Adrenal gland (tissue), 12 donors: ENCODE results near the gene RABL6. TPM values are rescaled to one million over a fixed set of nuclear protein-coding genes. Genes with fewer than 3 reads are reported as not detected.

Experiments
- DNase-seq, 7 donors: peaks; one replicate each; pipeline ENCODE4 v3.0.0-alpha.2; 2019 to 2020
- H3K27ac ChIP-seq, 5 donors: fragments of 200-600 bp; sonication (generic) in 4 of 5; 1 replicate in 3 of 5; 2 replicates in 2 of 5; pipeline versions ENCODE4 v1.5.1 to v1.8.0; 2016 to 2020; ENCODE audit warnings: mild to moderate bottlenecking in 1 of 5
- H3K27me3 ChIP-seq: fragments of 200-600 bp; 2 replicates; pipeline ENCODE4 v1.8.0; 2021
- H3K36me3 ChIP-seq, 2 donors: fragments of 200-600 bp; replicated peaks in 1 of 2; 1 replicate in 1 of 2; 2 replicates in 1 of 2; pipeline versions ENCODE4 v1.5.1 to v1.8.0; 2018 to 2022
- H3K4me1 ChIP-seq, 2 donors: fragments of 200-600 bp; replicated peaks in 1 of 2; 1 replicate in 1 of 2; 2 replicates in 1 of 2; pipeline versions ENCODE4 v1.5.1 to v1.8.0; 2018 to 2021
- H3K4me3 ChIP-seq, 4 donors: fragments of 200-600 bp; sonication (generic) in 3 of 4; one replicate each; pipeline ENCODE4 v1.5.1; 2016 to 2018
- H3K9me3 ChIP-seq, 3 donors: fragments of 200-600 bp; sonication (generic) in 1 of 3; replicated peaks in 1 of 3; 1 replicate in 2 of 3; 2 replicates in 1 of 3; pipeline versions ENCODE4 v1.5.1 to v1.8.0; 2016 to 2021
- POLR2A ChIP-seq, 2 donors: fragments of 450-650 bp; IDR thresholded peaks; one replicate each; pipeline ENCODE4 v1.6.1; 2017; ENCODE audit warnings: antibody characterized with exemption in 2 of 2, mild to moderate bottlenecking in 2 of 2, moderate library complexity in 1 of 2
- WGBS, 4 donors: extraction: QIAGEN DNeasy Blood & Tissue Kit in 2 of 4; methylation state at CpG; one replicate each; pipeline versions ENCODE4 v1.1.5 to v1.1.7; 2013 to 2017; 5-methylcytosine and 5-hydroxymethylcytosine counted together
- intact Hi-C, 2 donors: fragments of 100-400 bp; cut with DNase I; formaldehyde crosslinking; loops; one replicate each; pipeline versions ENCODE4 v1.14.1 to v1.15.0; 2022 to 2023
- polyA plus RNA-seq, 3 donors: library from polyadenylated mRNA; stranded (reverse); fragments of 200-250 nt in 2 of 3; fragments of 350-450 nt in 1 of 3; fragmentation: Illumina TruSeq in 1 of 3; extraction: RNeasy Lipid Tissue Mini Kit (QIAGEN cat#74804) in 1 of 3; gene quantifications; one replicate each; pipeline ENCODE4 v1.2.3, GENCODE V29; 2013 to 2014
- total RNA-seq, 9 donors: library from RNA; depleted of rRNA in 4 of 9; stranded (reverse); fragments of >200 nt in 4 of 9; fragments of 120-200 nt in 1 of 9; fragmentation: NEBNext Ultra II Directional in 1 of 9; extraction: Animal tissue kit (Norgen Biotek cat#: 25700) in 1 of 9; gene quantifications; one replicate each; pipeline versions ENCODE4 v1.1.0 to v1.2.4, GENCODE V29; 2013 to 2023
- TF ChIP-seq, protein P1 (sequence below), 6 experiments: fragments of 450-650 bp in 4 of 6; fragments of 200-600 bp in 2 of 6; sonication (generic) in 1 of 6; IDR thresholded peaks; 1 replicate in 5 of 6; 2 replicates in 1 of 6; pipeline versions ENCODE4 v1.5.1 to v1.8.0; 2016 to 2021; ENCODE audit warnings: antibody characterized with exemption in 6 of 6, mild to moderate bottlenecking in 2 of 6, moderate library complexity in 1 of 6
- donor health status: healthy with polysubstance abuse.
- donor health status: Bipolar disorder and iron deficiency.
- donor health status: DM: yes; HTN: yes; CAD: no.
- donor health status: DM: no; HTN: no; CAD: no.
- donor health status: DM: no; HTN: no; CAD: no.
- donor health status: DM: yes; HTN: yes; CAD: no.

The RABL6 gene
- total and polyA plus RNA-seq, 12 donors = 20.9 to 150 (median 61.0) TPM

DNA sequence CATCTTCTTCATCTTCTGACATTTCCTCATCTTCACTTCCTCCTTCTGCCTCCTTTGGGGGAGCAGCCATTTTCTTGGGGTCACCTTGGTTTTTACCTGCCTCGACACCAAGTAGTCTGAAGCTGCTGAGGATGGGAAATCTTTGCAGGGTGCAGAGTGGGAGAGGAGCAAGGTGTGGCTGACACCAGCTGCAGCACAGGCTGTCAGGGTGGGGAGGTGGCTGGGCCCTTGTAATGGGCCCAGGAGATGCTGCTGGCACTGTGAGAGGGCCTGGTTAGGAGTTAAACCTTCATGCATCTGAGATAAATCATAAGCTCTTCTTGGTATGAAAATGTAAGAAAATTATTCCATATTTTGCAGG is 7.7 kb downstream of the RABL6 start:
- Histone ChIP-seq H3K27me3 (no peaks in the 10 kb centered on the region), H3K36me3 (peaks cover 0 to 4% of the 10 kb centered on the region in 2 donors), H3K9me3 (no peaks in the 10 kb centered on the region), H3K27ac (no peak overlapping the region), H3K4me3 (no peak overlapping the region), H3K4me1 (no peaks in the 10 kb centered on the region)
- intact Hi-C loops = no loop called here
- WGBS, 4 donors = 0 to 30% (median 3%) methylated on average over 1 of the region's 1 CpG
- TF ChIP-seq, protein P1, sequence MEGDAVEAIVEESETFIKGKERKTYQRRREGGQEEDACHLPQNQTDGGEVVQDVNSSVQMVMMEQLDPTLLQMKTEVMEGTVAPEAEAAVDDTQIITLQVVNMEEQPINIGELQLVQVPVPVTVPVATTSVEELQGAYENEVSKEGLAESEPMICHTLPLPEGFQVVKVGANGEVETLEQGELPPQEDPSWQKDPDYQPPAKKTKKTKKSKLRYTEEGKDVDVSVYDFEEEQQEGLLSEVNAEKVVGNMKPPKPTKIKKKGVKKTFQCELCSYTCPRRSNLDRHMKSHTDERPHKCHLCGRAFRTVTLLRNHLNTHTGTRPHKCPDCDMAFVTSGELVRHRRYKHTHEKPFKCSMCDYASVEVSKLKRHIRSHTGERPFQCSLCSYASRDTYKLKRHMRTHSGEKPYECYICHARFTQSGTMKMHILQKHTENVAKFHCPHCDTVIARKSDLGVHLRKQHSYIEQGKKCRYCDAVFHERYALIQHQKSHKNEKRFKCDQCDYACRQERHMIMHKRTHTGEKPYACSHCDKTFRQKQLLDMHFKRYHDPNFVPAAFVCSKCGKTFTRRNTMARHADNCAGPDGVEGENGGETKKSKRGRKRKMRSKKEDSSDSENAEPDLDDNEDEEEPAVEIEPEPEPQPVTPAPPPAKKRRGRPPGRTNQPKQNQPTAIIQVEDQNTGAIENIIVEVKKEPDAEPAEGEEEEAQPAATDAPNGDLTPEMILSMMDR (IDR thresholded peaks at IDR 0.05) = no peak
- TF ChIP-seq POLR2A (IDR thresholded peaks at IDR 0.05) = no peak
- DNase-seq = no peak

DNA sequence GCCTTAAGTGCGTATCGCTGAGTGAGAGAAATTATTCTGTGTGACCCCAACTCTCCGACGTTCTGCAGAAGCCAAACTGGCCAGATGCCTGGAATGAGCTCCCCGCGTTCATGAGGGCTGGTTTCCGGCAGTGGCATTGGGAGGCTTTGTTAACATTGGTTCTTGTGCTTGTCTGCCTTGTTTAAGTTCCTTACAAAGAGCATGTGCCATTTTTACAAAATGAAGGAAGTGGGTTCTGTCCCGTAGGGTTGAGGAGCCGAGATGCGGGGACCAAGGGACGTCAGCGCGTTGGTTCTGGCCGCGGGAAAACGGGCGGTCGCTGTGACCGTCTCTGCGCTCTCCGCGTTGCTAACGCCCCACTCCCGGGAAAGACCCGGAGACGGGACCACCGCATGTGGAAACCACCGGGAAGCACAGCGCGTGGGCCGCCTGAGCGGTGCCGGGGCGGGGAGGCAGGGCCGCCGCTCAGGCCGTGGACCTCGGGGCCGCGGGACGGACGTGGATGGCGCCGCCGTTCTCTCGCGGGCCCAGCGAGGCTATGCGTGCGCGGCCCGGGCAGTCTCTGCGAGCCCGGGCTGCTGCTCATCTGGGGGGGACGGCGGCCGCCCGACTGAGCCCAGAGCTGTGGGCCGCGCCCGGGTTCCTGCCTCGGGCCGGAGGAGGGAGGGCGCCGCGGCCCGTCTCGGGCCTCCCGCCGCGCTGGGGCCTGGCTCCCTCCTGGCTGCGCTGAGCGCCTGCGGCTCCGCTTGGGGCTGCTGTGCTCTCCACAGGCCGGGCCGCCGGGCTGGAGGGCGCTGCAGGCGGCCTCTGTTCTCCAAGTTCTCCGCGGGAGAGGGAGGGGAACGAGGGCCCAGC is 13.4 kb downstream of the RABL6 start:
- H3K27ac ChIP-seq = no peak overlapping the region

DNA sequence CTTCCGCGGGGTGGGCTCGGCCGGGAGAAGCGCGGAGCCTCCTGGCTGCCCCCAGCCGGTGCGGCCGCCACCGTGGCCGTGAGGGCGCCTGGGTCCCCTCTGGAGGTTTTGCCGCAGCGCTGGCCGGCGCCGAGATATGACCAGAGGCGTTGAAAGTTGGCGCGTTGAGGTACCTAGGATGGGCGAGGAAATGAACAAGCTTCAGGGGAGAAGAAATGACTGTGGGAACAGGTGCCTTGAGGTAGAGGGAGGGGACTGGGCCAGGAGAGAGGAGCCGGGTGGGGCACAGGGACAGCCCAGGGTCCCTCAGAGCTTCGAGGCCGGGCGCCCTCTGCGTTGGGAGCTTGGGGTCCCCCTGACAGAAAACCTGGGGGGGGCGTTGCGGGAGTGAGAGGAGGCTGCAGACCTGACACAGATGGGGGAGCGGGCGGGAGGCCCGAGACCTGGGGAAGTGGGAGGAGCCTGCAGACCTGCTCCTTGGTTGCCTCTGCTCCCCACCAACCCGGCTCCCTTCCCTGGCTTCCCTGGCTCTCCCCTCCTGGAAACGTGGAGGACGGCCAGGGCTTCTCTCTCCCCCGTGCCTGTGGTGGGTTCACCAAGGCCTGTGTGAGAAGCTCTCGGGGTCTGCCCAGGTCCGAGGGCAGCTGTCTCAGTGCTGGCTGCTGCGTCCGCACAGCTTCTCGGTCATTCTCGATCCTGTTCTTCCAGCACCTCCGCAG is 14.2 kb downstream of the RABL6 start:
- no peaks in the 10 kb centered on the region for H3K27me3 ChIP-seq
- TF ChIP-seq POLR2A (IDR thresholded peaks at IDR 0.05) = no peak
- TF ChIP-seq, protein P1 (IDR thresholded peaks at IDR 0.05) = no peak
- peak overlapping the region in 1 of 4 donors; percentile 27 for H3K4me3 ChIP-seq
- H3K36me3 ChIP-seq = peaks cover 0 to 31% of the 10 kb centered on the region in 2 donors
- no peaks in the 10 kb centered on the region for H3K9me3 ChIP-seq
- peak in 2 of 7 donors; percentile 7 to 18 for DNase-seq
- intact Hi-C loops = no loop called here
- H3K27ac ChIP-seq = no peak overlapping the region
- no peaks in the 10 kb centered on the region for H3K4me1 ChIP-seq
- WGBS, 4 donors = 75 to 88% (median 81%) methylated on average over 33 to 42 of the region's 42 CpGs

More for the DNA sequence above, 13.4 kb downstream of the RABL6 start:
- no peaks in the 10 kb centered on the region for H3K9me3 ChIP-seq
- intact Hi-C loops = no loop called here
- 50 to 68% (median 54%) methylated on average over 31 to 83 of the region's 83 CpGs for WGBS, 4 donors
- no peaks in the 10 kb centered on the region for H3K27me3 ChIP-seq
- peak in 1 of 7 donors; percentile 6 for DNase-seq
- no peaks in the 10 kb centered on the region for H3K4me1 ChIP-seq
- peak overlapping the region in 1 of 4 donors; percentile 27 for H3K4me3 ChIP-seq
- no peak for TF ChIP-seq POLR2A (IDR thresholded peaks at IDR 0.05)
- TF ChIP-seq, protein P1 (IDR thresholded peaks at IDR 0.05) = no peak
- H3K36me3 ChIP-seq = peaks cover 0 to 24% of the 10 kb centered on the region in 2 donors
